IPS-20b (cell line): ENCODE measurements around the gene SPRN.

Experiments used
- H3K27ac ChIP-seq: one replicate; pipeline ENCODE4 v1.5.1; 2013; ENCODE audit warnings: low read length
- H3K27me3 ChIP-seq: 2 replicates; pipeline ENCODE4 v1.6.1; 2013; ENCODE audit warnings: mild to moderate bottlenecking, low read length, inconsistent platforms; ENCODE audit not compliant: insufficient read depth
- H3K36me3 ChIP-seq: 2 replicates; pipeline ENCODE4 v1.6.1; 2013; ENCODE audit warnings: low read depth, mild to moderate bottlenecking, inconsistent platforms, low read length, moderate library complexity; ENCODE audit not compliant: insufficient read depth
- H3K4me1 ChIP-seq: 2 replicates; pipeline ENCODE4 v1.6.1; 2013; ENCODE audit warnings: mild to moderate bottlenecking, control low read depth, inconsistent platforms, low read length, moderate library complexity; ENCODE audit not compliant: insufficient read depth
- H3K4me3 ChIP-seq: 2 replicates; pipeline ENCODE4 v1.5.1; 2013; ENCODE audit warnings: mild to moderate bottlenecking, low read length, inconsistent platforms
- H3K9ac ChIP-seq: 2 replicates; pipeline ENCODE4 v1.6.1; 2013; ENCODE audit warnings: low read depth, mild to moderate bottlenecking, inconsistent platforms, low read length, moderate library complexity
- H3K9me3 ChIP-seq: 2 replicates; pipeline ENCODE4 v1.6.1; 2013; ENCODE audit warnings: mild to moderate bottlenecking, low read depth, low read length, inconsistent platforms; ENCODE audit not compliant: insufficient read depth

The SPRN gene

DNA sequence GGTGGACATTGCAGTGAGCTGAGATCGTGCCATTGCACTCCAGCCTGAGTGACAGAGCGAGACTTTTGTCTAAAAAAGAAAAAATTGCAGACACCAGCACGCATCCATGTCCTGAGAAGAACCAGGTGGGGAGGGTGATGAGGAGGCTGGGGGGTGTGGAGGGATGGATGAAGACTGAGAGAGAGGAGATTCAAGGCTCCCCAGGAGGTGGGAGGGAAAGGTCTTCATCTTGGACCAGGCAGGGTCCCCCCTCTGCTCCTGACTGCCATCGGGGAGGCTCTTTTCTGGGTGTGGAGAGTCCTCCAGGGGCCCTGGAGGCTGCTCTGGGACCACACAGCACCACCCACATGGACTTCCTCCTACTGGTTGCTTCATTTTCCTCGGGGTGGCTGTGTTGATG, 30.8 kb upstream of the SPRN start:
- H3K27me3 ChIP-seq, result no peaks in the 10 kb centered on the region
- H3K9me3 ChIP-seq, result peaks cover 80% of the 10 kb centered on the region
- H3K36me3 ChIP-seq, result no peaks in the 10 kb centered on the region
- H3K4me1 ChIP-seq, result no peaks in the 10 kb centered on the region
- H3K27ac ChIP-seq, result no peak overlapping the region
- H3K4me3 ChIP-seq, result no peak overlapping the region
- H3K9ac ChIP-seq, result no peak overlapping the region

DNA sequence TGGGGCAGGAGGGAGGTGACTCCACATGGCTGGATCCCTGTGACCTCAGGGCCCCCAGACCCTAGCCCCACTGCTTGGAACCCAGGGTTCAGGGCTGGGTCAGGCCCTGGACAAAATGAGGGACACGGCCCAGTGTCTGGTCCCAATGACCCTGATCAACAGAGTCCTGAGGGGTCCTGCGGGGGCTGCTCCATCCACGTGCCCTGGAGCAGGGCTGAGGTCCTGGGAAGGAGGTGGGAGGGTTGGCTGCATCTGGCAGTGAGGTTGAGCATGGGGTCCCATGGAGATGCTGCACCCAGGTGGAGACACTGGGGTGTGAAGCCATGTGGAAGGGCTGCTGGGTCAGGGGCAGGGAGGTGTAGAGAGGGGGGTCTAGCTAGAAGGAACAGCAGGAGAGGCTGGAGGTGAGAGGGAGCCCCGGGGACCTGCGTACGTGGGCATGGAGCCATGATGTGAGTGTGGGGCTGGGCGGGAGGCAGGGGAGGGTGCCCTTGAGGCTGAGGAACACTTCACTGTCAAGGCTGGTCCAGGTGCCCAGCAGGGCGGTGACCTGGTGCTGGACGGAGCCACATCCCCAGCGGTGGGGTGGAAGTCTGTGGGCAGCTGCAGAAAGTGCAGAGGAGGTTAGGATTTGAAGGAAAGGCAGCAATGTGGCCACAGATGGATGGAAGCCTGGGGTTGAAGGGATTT, 29.9 kb upstream of the SPRN start:
- Histone ChIP-seq H3K36me3 (no peaks in the 10 kb centered on the region), H3K9ac (no peak overlapping the region), H3K27ac (no peak overlapping the region), H3K4me1 (no peaks in the 10 kb centered on the region), H3K9me3 (peaks cover 82% of the 10 kb centered on the region), H3K4me3 (no peak overlapping the region), H3K27me3 (no peaks in the 10 kb centered on the region)

DNA sequence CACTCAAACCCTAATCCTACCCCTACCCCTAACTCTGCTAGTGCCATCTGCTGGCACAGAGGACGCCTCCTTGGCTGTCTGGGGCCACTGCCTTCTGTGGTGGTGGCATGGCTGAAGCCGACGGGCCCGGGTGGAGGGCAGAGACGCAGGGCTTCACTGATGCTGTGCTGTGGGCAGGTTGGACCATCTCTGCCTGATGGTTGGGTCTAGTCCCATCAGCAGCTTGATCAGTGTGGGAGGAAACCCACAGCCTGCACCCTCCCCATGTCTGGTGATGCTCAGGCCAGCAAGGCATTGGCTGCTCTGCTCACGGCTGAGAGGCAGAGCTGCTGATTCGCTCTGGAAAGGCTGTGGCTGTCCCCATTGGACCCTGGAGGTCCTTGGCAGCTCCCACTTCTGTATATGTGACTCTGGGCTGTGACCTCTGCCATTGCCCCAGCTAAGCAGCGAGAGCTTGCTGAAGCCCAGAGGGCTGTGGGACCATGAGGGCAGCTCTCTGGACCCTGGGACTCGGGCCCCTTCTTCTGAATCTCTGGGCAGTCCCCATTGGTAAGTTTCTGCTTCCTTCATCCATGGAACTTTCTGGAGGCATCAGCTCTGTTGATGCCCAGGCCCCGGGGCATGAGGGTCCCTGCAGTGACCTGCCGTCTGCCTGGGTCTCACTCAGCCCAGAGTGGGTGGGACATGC, 29.2 kb upstream of the SPRN start, which contains the start of gene SCART1:
Gene SCART1 (plus strand): TSS at position 430 of the 688 bp plus-strand sequence. CDS start 53 bp downstream, at position 483.
- no peak within 1 kb of the TSS for H3K9ac ChIP-seq
- no peak within 1 kb of the TSS for H3K27ac ChIP-seq
- no peaks in the 10 kb centered on the region for H3K36me3 ChIP-seq
- no peaks in the 10 kb centered on the region for H3K4me1 ChIP-seq
- peaks cover 82% of the 10 kb centered on the region for H3K9me3 ChIP-seq
- no peaks in the 10 kb centered on the region for H3K27me3 ChIP-seq
- no peak within 1 kb of the TSS for H3K4me3 ChIP-seq

DNA sequence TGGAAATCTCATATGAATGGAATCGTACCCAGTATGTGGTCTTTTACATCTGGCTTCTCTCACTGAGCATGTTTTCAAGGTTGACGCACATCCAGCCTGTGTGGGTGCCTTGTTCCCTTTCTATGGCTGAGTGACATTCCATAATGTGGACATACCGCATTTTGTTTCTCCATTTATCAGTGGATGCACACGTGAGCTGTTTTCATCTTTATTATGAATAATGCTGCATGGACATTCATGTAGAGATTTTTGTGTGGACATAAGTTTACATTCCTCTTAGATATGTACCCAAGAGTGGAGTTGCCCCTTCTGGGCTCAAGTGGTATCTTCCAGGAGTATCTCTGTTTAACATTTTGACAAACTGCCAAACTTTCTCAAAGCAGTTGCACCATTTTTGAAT, 28.0 kb upstream of the SPRN start:
- H3K27me3 ChIP-seq, result no peaks in the 10 kb centered on the region
- H3K4me3 ChIP-seq, result no peak overlapping the region
- no peaks in the 10 kb centered on the region for H3K36me3 ChIP-seq
- no peaks in the 10 kb centered on the region for H3K4me1 ChIP-seq
- no peak overlapping the region for H3K27ac ChIP-seq
- H3K9me3 ChIP-seq, result peaks cover 82% of the 10 kb centered on the region
- H3K9ac ChIP-seq, result no peak overlapping the region

DNA sequence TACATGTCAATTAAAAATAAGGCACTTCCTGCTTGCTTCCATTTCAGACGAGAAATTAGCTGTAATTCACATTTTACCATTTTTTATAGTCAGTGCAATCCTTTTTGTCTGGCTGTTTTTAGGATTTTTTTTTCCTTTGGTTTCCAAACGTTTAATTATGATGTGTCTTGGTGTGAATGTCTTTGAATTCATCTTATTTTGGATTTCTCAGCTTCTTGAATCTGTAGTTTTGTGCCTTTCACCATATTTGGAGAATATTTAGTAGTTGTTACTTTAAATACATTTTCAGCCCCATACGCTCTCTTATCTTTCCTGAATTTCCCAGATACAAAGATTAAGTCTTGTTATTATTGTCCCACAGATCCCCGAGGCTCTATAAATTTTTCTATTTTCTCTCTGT, 26.9 kb upstream of the SPRN start:
- Histone ChIP-seq H3K27me3 (no peaks in the 10 kb centered on the region), H3K36me3 (no peaks in the 10 kb centered on the region), H3K4me1 (no peaks in the 10 kb centered on the region), H3K9me3 (peaks cover 82% of the 10 kb centered on the region), H3K27ac (no peak overlapping the region), H3K9ac (no peak overlapping the region), H3K4me3 (no peak overlapping the region)

DNA sequence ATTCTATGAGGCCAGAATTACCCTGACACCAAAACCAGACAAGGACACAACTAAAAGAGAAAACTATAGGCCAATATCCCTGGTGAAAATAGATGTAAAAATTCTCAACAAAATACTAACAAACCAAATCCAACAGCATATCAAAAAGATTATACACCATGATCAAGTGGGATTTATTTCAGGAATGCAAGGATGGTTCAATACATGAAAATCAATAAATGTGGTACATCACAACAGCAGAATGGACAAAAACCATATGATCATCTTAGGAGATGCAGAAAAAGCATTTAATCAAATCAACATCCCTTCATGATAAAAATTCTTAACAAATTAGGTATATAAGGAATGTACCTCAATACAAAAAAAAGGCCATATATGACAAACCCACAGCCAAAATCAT, 23.7 kb upstream of the SPRN start:
- Histone ChIP-seq H3K36me3 (no peaks in the 10 kb centered on the region), H3K27ac (no peak overlapping the region), H3K4me1 (no peaks in the 10 kb centered on the region), H3K9me3 (peaks cover 79% of the 10 kb centered on the region), H3K27me3 (no peaks in the 10 kb centered on the region), H3K9ac (no peak overlapping the region), H3K4me3 (no peak overlapping the region)

DNA sequence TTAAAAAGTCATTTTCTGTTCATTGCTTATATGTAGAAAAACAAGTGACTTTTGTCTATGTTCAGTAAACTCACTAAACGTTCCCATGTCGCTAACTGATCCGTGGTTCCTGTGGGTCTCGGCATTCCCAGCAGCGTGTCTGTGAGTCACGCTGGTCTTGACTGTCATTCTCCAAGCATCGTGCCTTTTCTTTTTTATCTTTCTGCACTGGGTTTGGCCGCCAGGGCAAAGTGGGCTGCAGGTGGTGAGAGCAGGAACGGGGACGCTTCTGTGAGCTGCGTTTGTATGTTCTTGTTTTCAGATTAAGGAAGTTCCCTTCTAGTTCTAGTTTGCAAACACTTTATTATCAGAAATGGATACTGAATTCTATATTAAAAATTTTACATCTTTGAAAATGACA, 22.6 kb upstream of the SPRN start:
- no peaks in the 10 kb centered on the region for H3K36me3 ChIP-seq
- peaks cover 81% of the 10 kb centered on the region for H3K9me3 ChIP-seq

DNA sequence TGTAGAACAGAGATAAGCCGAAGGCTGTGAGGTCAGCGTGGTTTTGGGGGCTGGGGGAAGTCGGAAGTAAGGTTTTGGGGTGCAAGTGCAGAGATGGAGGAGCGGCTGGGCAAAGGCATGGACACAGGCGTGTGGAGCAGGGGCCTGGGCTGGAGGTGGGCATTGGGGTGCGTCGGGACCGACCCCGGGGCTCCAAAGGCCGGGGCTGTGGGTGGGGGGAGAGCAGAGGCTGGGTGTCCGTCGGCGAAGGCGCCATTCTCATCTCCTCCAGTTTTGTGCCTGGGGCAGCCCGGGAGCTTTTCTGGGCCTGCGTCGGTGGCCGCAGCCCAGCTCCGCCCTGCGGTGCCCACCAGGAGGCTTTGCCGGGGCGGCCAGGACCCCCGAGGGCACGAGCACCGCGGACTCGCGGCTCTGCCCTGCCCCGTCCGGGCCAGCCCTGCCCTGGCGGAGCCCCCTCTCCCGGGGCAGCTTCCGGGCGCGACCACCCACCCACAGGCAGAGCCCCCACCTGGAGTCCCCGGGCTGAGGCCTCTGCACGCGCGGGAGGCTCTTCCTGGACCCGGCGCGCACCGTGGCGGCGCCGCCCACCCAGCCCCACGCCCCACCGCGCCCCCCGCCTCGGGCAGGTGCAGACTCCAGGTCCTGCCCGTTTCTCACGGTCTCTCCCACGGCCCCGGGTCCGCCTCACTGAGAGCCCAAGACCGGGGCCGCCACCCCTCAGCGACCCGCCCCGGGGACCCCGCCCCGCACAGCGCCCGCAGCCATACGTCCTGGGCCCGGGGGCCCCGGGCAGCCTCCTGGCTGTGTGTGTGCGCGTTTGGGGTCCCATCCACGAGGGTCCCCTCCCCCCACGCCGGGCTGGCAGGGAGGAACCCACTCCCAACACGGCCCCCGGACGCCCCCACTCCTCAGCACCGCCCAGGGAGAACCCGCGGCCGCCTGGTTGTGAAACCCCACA, 21.6 kb upstream of the SPRN start:
- no peak overlapping the region for H3K4me3 ChIP-seq

More for the DNA sequence above, 22.6 kb upstream of the SPRN start:
- H3K27ac ChIP-seq, result no peak overlapping the region
- no peaks in the 10 kb centered on the region for H3K4me1 ChIP-seq
- no peaks in the 10 kb centered on the region for H3K27me3 ChIP-seq
- H3K9ac ChIP-seq, result no peak overlapping the region
- H3K4me3 ChIP-seq, result no peak overlapping the region

DNA sequence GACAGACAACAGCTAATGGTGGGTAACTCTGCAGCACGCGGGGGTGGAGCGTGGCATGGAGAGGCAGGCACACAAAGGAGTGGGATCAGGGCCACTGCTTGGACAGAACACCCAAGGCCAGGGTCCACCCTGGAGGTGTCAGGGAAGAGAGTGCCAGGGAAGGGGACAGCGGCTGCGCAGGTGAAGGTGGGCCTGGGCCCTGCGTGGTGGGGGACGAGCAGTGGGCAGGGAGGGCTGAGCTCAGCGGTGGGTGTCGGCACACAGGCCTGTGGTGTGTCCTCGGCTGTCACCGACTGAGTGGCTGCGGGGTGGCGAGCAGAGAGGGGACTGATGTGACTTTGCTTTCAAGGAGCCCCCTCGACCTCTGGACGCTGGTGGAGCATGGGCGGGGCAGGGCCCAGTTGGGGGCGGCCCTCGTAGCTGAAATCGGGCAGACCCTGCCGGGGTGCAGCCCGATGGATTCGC, 20.9 kb upstream of the SPRN start:
- Histone ChIP-seq H3K36me3 (no peaks in the 10 kb centered on the region), H3K27ac (no peak overlapping the region), H3K9ac (no peak overlapping the region), H3K4me1 (no peaks in the 10 kb centered on the region), H3K9me3 (peaks cover 91% of the 10 kb centered on the region), H3K27me3 (no peaks in the 10 kb centered on the region), H3K4me3 (no peak overlapping the region)

More for the DNA sequence above, 21.6 kb upstream of the SPRN start:
- Histone ChIP-seq H3K9ac (no peak overlapping the region), H3K4me1 (no peaks in the 10 kb centered on the region), H3K9me3 (peaks cover 85% of the 10 kb centered on the region), H3K36me3 (no peaks in the 10 kb centered on the region), H3K27me3 (no peaks in the 10 kb centered on the region), H3K27ac (no peak overlapping the region)

DNA sequence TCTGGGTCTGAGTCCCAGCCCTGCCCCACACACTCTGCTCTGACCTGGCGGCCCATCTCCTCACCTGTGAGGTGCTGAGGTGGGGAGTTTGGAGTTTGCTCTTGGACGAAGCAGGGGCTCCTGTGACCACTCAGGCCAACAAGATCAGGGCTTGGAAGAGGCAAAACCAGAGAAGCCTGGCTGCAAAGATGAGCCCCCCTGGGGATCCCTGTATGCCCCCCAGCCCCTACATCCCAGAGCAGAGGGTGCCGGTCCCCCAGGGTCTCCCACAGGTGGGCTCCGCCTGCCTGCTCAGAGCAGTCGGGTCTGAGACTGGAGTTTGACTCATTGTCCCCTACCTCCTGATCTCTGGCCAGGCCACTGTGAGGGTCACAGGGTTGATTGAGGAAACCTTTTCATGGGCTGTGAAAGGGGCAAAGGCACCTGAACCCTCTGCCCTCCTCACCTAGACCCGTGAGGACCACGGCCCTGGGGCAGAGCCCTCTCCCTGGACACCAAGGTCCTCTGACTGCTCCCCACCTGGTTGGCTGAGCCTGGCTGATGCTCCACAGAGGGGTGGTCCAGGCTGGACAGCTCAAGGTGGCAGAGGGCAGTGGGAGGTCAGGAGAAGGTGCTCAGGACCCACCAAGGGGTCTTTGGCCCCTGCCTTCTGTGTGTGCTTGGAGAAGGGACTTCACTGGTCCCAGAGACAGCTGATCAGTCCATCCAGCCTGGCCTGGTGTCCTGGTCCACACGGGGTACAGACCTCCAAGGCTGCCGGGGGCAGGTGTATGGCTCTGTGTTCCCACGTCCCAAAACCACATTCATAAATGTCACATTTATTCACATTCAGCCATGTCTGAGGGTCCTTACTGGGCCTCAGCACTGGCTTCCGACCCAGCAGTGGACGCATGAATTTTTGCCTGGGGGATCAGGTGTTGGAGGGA, 20.2 kb upstream of the SPRN start:
- Histone ChIP-seq H3K36me3 (no peaks in the 10 kb centered on the region), H3K9me3 (peaks cover 90% of the 10 kb centered on the region), H3K4me1 (no peaks in the 10 kb centered on the region), H3K27me3 (no peaks in the 10 kb centered on the region), H3K27ac (no peak overlapping the region), H3K4me3 (no peak overlapping the region), H3K9ac (no peak overlapping the region)
